ENCODE measurements around the gene TEKT5.
"Not testable (repeated sequence)": the region's sequence is repeated elsewhere in the genome, so short reads cannot be mapped to it uniquely, and the experiment has no call there.

Gene TEKT5

DNA sequence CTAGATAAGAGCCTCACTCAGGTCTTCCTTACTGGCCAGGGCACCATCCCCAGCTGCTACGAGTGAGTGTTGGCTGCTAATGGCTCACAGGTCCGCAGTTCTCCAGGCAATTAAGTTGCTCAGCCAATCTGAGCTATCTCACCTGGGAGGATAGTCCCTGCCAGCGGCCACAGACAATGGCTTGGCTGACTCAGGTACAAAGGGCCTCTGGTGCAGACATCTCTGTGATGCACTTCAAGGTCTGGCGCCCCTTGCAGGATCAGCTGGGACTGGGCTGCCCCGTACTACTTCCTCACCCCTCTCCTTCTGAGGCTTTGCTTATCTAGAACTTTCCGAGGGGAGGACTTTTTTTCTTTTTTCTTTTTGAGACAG lies 65.2 kb downstream of the TEKT5 start:
- DNase-seq: no peak

DNA sequence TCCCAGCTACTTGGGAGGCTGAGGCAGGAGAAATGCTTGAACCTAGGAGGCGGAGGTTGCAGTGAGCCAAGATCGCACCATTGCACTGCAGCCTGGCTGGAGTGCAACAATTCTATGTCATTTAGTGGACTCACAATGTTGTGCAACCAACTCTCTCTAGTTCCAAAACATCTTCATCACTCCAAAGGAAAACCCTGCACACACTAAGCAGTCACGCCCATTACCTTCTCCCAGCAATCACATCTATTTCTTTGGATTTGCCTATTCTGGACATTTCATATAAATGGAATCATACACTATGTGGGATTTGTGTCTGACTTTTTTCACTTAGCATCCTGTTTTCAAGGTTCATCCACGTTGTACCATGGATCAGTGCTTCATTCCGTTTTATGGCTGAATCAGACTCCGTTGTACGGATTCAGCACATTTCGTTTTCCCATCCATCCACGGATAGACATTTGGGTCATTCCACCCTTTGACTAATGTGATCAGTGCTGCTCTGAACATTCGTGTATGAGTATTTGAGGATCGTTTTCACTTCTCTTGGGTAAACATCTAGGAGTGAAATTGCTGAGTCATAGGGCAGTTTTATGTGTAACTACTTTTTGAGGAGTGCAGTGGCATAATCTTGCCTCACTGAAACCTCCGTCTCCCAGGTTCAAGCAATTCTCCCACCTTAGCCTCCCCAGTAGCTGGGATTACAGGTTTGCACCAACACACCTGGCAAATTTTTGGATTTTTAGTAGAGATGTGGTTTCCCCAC lies 69.0 kb downstream of the TEKT5 start:
- DNase-seq: no peak

DNA sequence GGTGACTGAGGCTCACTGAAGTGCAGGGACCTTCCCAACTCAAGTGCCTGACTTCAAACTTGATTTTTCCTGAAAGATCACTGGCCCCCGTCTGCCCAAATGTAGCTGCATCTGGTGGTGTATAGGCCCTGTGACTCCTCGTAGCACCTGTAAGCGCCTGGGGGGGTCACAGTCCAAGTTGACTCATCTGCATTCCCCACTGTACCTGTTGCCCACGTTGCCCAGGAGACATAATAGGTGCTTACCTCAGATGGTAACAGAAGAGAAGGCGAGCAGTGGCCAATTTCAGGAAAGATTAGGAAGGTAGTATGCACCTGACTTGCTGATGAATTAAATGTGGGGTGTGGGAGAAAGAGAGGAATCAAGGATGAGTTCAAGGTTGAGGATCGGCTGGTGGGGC lies 70.2 kb downstream of the TEKT5 start:
- no peak for DNase-seq

DNA sequence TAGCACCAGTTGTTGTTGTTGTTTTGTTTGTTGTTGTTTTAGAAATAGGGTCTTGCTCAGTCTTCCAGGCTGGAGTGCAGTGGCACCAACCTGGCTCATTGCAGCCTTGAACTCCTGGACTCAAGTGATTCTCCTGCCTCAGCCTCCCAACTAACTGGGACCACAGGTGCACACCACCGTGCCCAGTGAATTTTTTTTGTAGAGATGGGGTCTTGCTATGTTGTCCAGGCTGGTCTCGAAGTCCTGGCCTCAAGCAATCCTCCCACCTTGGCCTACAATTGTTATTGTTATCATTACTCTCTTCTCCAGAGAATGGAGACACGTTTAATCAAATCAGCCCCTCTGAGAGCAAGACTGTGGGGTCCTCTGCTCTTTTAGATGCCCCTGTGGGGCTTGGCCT lies 71.7 kb downstream of the TEKT5 start:
- no peak for DNase-seq

GRCh38 chr16:10622036-10622921 lies 72.5 kb downstream of the TEKT5 start:
- no peak for DNase-seq

DNA sequence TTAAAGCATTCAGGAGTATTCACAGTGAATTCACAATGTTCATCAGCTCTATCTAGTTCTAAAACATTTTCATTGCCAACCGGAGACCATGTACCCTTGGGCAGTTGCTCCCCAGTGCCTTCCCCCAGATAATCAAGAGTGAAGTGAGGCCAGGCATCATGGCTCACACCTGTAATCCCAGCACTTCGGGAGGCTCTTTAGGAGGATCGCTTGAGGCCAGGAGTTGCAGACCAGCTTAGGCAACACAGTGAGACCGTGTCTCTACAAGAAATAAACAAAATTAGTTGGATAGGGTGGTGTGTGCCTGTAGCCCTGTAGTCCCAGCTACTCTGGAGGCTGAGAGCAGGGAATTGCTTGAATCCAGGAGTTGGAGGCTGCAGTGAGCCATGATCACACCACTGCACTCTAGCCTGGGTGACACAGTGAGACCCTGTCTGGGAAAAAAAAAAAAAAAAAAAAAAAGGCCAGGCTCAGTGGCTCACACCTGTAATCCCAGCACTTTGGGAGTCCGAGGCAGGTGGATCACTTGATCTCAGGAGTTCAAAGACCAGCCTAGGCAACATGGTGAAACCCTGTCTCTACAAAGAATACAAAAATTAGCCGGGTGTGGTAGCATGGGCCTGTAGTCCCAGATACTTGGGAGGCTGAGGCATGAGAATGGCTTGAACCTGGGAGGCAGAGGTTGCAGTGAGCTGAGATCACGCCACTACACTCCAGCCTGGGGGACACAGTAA lies 73.3 kb downstream of the TEKT5 start:
- DNase-seq: not testable (repeated sequence)

GRCh38 chr16:10620120-10620519 lies 74.6 kb downstream of the TEKT5 start:
- no peak for DNase-seq

GRCh38 chr16:10619271-10619849 lies 75.4 kb downstream of the TEKT5 start:
- no peak for DNase-seq

GRCh38 chr16:10618710-10619209 lies 76.0 kb downstream of the TEKT5 start:
- DNase-seq: no peak

GRCh38 chr16:10617662-10618420 lies 76.9 kb downstream of the TEKT5 start:
- DNase-seq: no peak

- DNase-seq: no peak
Measured at GRCh38 chr16:10616756-10617640, 77.7 kb downstream of the TEKT5 start.

DNA sequence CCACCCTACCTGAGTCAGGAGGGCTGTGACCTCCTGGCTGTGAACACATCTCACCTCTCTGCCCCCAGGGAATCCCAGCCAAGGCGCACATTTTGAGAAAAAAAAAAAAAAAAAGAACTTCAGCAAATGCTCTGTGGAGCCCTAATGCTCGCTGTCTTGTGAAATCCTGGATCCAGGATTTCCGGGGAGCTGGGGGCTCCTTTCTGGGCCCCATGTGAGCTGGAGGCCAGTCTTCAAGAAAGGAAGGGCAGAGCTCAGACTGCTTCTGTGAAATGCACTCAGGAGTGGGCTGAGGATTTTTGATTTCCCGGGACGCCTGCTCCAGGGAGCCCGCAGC lies 78.3 kb downstream of the TEKT5 start:
- DNase-seq: no peak

- DNase-seq: no peak
Measured at GRCh38 chr16:10614685-10615084, 80.0 kb downstream of the TEKT5 start.

GRCh38 chr16:10613785-10614485 lies 80.8 kb downstream of the TEKT5 start:
- DNase-seq: no peak

DNA sequence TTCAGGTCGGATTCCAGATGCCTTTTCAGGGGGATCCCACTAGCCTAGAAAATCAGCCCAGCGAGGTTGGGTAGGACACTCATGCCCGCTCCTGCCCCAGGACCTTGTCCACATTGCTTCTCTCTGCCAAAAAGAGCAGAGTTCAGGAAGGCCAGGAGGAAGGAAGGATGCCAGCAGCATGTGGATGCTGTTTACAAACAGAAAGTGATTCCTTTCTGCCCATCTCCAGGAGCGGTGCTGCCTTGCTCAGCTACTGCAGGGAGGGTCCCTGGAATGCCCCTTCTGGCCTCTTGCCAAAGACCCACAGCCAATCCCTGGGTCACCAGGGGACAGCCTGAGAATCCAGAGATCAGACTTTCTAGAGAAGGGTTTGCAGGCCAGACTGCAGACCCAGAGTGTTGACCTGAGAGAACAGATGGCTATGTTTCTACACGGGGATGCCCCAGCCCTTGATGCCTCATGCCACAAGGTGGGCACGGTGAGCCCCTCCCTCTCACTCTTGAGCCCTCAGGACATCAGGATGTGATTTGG lies 82.0 kb downstream of the TEKT5 start:
- DNase-seq: no peak

DNA sequence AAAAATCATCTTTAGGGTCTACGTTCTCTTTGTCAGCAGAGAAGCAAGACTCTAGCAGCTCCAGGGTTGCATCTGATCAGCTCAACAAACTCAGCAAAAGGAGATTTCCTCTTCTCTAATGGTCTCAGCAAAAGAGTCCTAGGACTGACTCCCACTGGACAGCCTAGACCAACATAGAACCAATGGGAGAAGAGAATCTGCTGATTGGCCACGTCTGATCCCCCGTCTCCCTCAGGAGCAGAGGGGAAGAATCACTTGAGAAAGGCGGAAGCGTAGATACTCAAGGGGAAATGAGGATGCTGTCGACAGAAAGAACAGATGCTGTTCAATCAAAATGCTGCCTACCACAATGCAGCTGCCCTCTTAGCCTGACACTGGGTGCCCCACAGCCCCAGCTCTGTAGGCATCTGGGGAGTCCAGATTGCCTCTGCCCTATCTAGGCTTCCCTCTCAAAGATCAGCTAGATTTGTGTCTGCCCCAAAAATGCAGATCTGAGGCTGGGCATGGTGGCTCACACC lies 82.8 kb downstream of the TEKT5 start:
- DNase-seq: no peak

DNA sequence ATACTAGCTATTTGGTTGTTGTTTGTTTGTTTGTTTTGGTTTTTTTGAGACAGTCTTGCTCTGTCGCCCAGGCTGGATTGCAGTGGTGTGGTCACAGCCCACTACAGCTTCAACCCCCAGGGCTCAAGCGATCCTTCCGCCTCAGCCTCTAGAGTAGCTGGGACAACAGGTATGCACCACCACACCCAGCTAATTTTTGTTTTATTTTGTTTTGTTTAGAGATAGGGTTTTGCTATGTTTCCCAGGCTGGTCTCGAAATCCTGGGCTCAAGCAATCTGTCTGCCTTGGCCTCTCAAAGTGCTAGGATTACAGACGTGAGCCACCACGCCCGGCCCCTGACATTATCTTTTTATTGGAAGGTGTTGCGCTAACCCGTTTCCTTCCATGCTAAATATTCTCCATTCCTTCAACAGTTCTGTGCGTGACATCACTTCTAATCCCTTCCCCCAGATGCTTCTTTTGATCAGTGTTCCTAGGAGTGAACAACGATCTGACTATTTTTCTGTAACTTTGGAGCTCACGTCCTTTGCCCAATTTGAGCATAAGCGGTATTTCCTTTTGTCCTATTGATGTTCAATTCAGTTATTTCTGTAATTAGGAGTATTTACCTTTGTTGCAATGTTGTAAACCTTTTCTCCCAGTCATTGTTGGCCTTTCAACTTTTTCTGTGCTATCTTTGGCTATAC lies 84.1 kb downstream of the TEKT5 start:
- DNase-seq: no peak

- no peak for DNase-seq
Measured at GRCh38 chr16:10609402-10609774, 85.3 kb downstream of the TEKT5 start.

DNA sequence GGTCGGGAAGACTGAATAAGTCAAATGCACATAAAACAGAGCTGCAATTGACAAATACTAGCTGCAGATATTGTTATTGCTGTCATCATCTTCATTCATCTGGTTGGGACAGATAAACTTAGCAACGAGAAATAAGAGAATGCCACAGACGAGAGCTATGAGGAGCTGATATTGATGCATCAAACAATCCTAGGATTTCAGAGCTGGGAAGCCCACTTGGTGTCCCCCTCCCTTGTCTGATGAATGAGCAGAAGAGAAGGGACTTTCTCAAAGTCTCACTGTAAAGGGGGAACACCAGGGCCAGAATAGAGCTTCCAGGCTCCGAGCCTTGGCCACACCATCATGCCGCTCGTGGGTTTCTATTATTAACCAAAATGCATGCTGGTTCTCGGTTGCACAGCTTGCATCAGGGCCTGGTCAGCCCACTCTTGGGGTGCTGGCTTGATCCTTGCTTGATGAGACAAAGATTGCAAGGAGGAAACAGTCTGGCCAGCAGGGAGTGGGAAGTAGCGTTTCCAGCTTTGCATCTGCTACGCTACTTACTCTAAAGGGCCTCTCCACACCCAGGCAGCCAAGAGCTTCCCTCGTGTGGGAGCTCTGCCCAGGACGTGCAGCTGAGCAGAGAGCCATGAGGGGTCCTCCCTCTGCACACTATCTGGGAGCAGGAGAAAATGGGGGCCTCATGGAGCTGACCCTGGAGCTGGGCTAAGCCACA lies 85.9 kb downstream of the TEKT5 start:
- no peak for DNase-seq

All from activated effector memory CD4-positive, alpha-beta T cell treated with Interleukin-2 at 50 U/mL for 16 hours (primary cell).